ENCODE data around the gene TMEM270.
A peak's percentile ranks its signal among the peaks of the same experiment; 100 is the strongest.
"Not testable (repeated sequence)": the region's sequence is repeated elsewhere in the genome, so short reads cannot be mapped to it uniquely, and the experiment has no call there.

The TMEM270 gene

DNA sequence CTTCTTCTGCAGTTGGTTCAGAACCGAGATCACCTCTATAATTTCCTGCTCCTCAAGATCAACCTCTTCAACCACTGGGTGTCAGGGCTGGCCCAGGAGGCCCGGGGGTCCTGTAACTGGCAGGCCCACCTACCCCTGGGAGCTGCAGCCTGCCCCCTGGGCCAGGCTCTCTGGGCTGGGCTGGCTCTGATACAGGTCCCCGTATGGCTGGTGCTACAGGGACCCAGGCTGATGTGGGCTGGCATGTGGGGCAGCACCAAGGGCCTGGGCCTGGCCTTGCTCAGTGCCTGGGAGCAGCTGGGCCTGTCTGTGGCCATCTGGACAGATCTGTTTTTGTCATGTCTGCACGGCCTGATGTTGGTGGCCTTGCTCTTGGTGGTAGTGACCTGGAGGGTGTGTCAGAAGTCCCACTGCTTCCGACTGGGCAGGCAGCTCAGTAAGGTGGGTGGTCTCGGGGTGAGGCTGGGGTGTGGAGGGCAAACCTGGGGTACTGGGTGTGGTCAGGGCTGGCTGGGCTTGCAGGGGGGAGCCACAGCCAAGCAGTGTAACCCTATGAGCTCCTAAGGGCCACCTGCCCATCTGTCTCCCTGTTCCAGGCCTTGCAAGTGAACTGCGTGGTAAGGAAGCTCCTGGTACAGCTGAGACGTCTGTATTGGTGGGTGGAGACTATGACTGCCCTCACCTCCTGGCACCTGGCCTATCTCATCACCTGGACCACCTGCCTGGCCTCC lies 4.2 kb downstream of the TMEM270 start:
- DNase-seq, result peak; percentile 89

DNA sequence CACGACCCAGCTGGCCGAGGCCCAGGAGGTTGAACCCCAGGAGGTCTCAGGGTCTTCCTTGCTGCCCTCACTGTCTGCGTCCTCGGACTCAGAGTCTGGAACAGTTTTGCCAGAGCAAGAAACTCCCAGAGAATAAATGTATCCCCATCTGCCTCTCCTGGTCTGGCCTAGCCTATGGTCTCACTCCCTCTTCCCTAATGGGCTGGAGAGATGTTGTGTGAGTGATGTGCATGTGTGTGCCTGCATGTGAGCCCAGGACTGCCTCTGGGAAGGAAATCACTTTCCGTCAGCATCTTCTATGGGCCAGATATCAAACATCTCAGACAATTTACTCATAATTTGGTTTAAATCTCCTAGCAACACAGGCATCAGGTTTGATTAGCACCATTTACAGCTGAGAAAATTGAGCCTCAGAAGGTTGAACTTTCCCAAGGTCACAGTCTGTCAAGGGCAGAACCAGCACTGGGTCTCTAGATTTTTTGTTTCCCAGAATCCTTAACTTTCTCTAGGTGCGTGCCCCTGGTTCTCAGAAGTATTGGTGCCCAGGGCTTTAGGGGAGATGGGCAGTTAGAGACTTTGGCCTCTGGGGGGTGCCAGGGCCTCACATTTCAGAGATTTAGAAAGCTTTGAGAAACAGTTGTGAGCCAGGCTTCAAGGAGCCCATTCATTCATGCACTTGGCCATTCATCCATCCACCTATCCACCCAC lies 4.9 kb downstream of the TMEM270 start:
- peak; percentile 65 for DNase-seq

DNA sequence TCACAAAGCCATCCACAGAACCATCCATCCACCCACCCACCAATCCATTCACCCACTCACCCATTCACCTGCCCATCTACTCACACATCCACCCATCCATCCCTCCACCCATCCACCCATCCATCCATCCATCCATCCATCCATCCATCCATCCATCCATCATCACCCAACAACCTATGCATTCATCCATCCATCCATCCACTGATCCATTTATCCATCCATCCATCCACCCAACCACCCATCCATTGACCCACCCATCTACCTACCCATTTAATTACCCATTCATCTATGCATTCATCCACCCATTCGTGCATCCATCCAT lies 5.4 kb downstream of the TMEM270 start:
- no peak for DNase-seq

DNA sequence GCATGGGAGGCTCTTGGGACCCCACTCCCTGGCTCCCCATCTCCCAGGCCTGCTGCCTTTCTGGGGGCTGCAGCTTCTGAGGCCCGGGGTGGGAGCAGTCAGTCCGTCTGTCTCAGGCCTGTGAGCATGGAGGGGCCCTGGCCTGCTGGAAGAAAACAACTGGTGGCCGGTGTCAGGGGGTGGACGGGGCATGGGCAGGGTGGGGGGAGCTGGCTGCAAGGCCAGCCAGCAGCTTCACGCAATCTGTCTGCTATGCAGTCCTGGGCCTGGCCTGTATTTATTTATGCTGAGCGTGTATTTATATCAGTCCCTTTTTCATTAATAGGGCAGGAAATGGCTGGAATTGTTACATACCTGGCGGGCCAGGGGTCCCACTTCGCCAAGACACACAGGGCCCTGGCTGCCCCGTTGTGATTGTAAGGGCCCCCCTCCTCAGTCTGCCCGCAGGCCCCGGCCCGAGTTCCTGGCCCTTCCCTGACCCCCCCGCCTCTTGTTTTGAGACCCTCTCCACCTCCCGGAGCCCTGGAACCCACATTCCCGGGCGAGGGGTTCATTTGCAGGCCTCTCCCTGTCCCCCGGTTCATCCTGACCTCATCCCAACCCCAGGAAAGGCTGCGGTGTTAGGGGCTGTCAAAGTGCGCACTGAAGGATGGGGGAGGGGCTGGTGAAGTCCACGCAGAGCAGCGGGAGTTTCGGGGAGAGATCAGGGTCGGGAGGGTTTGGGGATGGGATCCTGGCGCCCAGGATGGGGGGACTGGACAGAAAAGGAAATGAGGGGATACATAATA lies 8.2 kb downstream of the TMEM270 start:
- DNase-seq, result no peak

DNA sequence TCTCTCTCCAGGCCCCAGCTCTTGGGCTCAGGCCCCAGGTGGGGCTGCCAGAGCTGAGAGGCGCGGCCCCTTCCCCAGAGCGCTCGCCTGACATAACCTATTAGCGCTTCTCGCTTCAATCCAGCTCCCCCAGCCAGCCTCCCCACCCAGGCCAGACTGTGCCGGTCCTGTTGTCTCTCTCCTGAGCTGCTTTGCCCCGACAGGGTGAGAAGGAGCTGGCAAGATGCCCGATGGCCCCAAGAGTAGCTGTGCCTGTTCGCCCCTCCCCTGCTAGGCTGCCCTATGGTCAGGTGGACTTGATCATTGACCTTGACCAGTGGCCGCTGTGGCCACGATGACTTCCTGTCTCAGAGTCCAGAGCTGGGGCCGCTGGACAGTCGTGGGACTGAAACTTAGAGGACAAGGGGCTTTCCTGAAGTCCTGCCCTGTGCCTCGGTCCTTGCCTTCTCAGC lies 9.1 kb downstream of the TMEM270 start:
- no peak for DNase-seq

DNA sequence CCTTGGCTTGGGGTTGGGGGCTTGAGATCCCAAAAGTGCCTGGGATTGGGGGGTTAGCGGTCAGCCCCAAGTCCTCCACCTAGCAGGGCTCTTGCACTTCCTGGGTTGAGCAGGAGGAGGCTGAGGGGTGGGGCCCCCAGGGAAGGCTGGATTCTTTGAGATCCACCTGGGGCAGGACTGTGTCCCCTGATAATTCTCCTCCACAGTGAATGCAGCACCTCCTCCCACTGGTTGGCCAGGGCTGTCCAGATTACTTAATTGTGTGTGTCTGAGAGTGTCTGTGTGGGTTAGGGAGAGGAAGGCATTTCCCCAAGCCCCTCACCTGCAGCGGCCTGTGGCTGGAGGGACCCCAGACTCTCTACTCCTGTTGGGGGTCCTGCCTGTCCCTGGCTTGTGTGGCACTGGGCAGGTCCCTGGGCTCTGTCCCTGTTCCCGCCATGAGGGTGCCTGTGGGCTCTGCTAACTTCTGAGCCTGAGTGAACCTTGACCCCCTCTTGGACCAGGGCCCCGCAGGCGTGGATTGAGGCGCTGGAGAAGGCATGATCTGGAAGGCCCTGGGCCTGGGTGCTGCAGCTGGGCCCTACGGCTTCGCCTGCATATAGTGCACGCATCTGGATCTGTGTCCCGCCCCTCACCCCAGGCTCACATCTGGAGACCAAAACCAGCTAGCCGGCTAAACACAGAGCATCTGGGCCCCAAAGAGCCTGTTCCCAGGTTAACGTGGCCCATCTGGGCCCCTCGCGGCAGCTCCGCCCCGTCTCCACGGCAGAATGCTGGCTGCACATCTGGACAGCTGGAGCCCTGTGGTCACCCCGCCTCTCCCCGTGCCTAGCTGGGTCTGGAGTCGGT lies 10.4 kb downstream of the TMEM270 start:
- no peak for DNase-seq

DNA sequence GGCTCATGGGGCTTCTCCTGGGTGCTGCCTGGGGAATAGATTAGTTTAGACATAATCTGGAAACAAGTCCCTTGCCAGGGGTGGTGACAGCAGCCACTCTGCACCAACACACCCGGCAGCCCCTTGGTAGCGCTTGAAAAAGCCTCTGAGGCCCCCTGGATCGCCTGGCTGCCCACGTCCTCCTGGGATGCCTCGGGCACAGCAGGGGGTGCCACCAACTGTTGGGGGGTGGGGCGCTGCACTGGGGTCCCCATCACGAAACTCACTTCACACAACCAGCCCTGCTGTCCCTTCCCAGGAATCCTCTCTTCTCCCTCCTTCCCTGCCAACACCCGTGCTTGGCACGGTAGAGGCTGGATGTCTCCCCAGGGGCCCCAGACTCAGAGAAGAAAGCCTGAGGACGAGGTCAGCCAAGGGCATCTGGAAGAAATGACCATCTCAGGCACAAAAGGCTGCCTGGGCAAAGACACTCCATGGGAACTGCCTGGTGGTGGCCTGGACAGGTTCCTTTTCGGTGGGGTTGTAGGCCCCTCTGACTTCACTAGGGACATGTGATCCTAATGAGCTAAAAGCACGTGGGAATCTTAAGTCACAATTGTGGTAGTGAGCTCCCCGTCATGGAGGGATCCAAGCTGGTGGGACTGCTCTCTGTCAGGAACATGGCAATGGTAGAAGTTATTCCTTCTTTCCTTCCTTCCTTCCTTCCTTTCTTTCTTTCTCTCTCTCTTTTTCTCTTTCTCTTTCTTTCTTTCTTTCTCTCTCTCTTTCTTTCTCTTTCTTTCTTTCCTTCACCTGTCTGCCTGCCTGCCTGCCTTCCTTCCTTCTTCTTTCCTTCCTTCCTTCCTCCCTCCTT lies 11.3 kb downstream of the TMEM270 start:
- no peak for DNase-seq

DNA sequence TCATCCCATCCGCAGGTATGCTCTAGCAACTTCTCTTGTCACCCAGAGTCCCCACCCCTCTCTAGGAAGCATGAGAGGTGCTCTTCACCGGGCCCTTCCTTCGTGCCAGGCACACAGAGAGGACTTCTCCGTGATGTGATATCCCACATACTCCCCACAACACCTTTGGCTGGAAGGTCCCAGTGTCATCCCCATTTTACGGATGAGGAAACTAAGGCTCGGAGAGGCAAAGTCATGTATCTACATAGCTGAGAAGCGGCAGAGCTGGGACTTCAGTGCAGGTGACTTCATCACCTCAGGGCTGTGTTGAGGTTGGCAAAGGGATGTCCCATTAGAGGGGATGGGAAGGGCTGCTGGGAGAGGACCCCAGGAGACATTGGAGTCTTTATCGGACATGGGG lies 15.4 kb downstream of the TMEM270 start:
- DNase-seq, result no peak

DNA sequence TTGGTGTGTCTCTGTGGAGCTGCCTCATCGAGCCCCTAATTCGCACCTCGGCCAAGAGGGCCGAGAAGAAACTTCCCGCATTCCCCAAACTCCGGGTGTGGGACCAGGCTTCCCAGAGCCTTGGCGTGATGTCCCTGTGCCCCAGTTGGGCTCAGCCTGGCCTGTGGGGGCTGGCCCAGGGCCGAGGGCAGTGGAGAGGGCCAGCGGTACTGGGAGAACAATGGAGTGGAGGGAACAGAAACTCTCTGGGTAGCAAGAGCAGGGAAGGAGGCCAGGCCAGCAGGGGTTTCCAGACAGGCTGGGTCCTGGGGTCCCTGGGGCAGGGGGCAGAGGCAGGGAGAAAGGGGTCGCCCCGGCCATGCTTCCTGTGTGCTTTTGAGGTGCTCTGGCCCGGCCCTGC lies 16.0 kb downstream of the TMEM270 start:
- no peak for DNase-seq

DNA sequence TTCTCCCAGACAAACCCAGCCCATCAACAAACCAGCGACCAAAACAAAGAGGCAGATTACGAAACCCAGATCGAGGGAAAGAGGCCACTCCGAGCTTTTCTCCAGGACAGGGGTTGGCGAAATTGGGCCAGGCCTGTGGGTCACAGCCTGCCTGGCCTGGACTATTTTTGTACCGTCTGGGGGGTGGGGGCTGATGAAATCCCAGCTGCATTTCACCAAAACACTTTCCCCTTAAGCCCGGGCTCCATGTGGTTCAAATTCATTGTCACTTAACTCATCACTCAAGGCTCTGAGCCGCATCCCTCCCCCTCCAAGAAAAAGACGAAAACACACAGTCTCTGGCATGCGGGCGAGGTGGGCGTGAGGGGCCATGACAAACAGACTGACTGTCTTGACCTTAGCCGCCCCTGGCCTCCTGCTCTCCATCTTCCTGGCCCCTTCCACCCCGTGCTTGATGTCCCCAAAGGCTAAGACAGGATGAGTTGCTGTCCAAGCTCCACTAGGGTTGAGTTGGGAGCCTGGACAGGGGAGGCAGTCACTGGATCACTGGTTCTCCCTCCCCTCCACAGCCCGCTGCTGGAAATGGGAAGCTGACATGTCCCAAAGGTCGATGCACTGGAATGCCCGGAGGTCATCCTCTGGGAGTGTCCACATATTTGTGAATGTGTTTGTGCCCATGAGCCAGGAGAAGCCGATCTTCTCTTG lies 19.2 kb downstream of the TMEM270 start:
- no peak for DNase-seq

DNA sequence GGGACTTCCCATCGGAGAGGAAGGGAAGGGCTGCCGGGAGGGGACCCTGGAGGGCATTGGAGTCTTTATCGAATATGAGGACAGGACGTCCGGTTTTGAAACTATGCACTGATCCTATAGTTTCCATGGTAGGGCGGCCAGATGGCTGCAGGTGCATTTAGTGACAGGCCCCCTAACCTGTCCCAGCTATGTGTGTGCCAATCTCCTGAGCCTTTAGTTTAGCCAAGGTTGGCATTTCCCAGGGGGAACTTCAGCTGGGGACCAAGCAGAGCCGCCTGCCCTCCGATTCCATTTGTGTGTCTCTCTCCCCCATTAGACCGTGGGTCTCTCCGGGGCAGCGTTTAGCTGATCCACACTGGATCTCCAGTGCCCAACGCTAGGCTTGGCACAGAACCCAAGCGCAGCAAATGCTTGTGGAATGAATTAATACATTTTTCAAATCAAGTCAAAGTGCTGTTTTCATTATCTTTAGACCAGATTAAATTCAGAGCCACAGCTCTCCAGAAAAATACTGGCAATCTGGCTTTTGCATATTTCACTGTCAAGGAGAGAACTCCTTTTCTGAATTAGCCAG lies 19.9 kb downstream of the TMEM270 start:
- DNase-seq, result no peak

DNA sequence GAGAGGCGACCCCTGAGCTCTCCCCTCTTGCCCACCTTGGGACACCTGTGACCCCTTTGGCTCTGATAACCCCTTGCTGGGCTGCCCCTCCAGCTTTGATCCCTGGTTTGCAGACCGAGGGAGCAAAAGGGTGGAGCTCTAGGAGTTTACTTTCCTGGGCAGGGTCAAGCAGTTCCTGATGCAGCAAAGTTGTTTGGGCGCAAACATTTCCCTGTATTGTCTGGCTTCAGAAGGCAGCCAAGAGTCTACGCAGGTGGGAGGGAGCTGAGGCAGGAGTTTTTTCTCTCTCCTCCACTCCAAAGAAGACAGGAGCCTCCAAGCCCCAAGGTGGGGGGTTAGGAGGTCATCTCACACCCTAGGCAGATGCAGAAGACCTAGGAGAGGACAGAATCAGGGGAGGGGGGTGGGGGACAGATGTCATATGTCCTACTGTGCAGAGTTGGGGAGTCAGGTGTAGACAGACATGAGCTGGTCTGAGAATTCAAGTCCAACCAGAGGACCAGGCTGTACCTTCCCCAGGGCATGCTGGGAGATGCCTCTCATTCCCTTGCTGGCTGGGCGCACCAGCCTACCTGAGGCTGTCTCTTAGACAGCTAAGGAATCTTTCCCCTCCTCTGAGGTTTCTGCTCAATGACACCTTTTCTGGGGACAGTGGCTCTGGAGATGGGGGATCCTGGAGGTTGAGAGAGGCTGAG lies 20.5 kb downstream of the TMEM270 start:
- DNase-seq, result no peak

DNA sequence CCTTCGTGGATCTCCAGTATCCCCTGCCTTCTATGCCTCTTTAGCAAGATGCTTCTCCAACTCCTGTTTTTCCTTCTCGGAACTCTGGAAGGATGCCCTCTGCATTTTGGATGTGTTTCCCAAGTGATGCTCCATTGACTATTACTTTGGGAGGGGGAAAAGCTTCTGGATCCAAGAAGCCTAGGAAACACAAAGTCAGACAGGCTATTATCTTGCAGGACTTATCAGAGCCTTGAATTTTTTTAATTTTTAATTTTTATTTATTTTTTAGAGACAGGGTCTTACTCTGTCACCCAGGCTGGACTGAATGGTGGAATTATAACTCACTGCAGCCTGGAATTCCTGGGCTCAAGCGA lies 21.1 kb downstream of the TMEM270 start:
- DNase-seq, result no peak

DNA sequence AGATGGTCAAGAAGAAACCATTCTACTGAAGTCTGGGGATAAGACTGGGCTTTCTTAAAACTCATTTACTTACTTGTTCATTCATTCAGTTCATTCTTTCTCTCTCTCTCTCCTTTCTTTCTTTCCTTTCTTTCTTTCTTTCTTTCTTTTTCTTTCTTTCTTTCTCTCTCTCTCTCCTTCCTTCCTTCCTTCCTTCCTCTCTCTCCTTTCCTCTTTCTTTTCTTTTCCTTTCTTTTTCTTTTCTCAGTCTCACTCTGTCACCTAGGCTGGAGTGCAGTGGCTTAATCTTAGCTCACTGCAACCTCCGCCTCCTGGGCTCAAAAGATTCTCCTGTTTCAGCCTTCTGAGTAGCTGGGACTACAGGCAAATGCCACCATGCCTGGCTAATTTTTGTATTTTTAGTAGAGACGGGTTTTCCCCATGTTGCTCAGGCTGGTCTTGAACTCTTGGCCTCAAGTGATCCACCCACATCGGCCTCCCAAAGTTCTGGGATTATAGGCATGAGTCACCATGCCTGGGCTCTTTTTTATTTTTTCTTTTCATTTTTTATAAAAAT lies 24.0 kb downstream of the TMEM270 start:
- not testable (repeated sequence) for DNase-seq

DNA sequence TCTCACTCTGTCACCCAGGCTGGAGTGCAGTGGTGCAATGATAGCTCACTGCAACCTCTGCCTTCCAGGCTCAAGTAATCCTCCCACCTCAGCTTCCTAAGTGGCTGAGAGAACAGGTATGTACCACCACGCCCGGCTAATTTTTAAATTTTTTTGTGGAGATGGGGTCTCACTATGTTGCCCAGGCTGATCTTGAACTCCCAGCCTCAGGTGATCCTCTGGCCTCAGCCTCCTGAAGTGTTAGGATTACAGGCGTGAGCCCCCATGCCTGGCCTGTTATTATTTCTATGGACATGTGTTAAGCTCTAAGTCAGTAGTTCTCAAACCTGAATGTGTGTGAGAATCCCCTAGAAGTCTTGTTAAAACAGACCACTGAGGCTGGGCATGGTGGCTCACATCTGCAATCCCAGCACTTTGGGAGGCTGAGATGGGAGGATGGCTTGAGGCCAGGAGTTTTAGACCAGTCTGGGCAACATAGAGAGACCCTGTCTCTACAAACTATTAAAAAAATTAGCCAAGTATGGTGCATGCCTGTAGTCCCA lies 24.5 kb downstream of the TMEM270 start:
- no peak for DNase-seq

DNA sequence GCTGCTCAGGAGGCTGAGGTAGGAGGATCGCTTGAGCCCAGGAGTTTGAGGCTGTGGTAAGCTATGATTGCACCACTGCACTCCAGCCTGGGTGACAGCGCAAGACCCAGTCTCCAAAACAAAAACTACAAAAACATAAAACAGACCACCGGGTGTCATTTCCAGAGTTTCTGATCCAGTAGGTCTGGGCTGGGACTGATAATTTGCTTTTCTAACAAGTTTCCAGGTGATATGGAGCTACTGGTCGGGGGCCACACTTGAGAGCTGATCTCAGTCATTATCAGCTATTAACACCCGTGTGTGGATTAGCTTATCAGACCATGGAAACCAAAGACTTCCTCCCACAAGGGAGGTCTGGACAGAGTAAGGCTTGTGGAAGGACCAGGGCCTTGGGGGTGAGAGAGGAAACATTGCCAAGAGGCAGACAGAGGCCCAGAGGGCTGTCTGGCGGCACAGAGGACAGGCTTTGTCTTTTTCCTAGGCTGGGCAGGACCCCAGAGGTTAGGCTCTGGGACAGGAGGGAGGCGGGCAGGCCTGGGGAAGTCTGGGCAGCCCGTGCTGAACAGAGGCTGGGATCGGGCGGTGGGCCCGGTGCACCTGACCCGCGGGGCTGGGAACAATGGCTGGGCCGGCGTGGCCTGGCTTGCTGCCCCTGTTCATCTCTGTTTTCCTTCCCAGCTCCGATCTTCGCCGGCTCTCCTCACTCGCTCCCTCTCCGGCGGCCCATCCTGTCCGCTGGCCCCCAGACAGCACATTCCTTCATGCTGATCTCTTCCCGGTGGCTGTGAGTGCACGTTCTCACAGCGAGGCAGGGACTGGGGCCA lies 25.2 kb downstream of the TMEM270 start:
- DNase-seq, result no peak

DNA sequence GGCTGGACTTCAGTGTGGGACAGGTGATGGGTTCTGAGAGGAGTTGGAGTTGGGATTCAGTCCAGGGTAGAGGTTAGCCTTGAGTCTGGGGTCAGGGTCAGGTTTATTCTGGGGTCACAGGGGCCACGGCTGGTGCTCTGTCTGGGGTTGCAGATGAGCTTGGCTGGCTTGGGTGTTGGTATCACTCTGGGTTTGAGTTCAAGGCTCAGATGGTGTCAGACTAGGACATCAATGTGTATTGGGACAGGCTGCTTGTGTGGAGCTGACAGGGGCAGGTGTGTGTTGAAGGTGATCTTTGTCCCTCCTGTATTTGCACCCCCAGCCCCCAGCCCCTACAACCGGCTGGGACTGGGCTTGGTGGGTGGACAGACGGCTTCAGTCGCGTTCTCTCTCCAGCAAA lies 26.8 kb downstream of the TMEM270 start:
- no peak for DNase-seq

DNA sequence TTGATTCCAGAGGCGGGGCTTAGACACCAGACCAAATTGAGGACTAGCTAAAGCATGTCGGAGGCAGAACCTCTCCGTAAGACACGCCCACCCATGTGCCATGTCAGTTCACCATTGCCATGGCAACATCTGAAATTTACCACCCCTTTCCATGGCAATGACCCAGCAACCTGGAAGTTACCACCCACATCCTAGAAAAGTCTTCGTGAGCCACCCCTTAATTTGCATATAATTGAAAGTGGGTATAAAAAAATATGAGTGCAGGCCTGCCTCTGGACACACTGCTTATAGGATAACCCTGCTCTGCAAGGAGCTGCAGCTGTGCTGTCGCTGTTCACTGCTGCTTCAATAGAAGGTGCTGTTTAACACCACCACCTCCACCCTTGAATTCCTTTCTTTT lies 28.0 kb downstream of the TMEM270 start:
- DNase-seq, result no peak

Measured in NCI-H146 (cell line).